Lung microvascular endothelial cell (primary cell): ENCODE data around the gene SELENOO. TPM values are rescaled to one million over a fixed set of nuclear protein-coding genes. Genes with fewer than 3 reads are reported as not detected.

Experiments used
- DNase-seq, 2 donors: peaks; one replicate each; pipeline versions ENCODE4 v3.0.0 to v3.0.0-alpha.2; 2010; ENCODE audit warnings: low read depth in 2 of 2
- total RNA-seq: library from RNA; depleted of rRNA; stranded (reverse); fragments of >200 nt; gene quantifications from 2 replicates; pipeline ENCODE4 v1.2.1, GENCODE V29; 2014

Gene SELENOO
- total RNA-seq, 1 donor from 2014 or later: 14.1 TPM

DNA sequence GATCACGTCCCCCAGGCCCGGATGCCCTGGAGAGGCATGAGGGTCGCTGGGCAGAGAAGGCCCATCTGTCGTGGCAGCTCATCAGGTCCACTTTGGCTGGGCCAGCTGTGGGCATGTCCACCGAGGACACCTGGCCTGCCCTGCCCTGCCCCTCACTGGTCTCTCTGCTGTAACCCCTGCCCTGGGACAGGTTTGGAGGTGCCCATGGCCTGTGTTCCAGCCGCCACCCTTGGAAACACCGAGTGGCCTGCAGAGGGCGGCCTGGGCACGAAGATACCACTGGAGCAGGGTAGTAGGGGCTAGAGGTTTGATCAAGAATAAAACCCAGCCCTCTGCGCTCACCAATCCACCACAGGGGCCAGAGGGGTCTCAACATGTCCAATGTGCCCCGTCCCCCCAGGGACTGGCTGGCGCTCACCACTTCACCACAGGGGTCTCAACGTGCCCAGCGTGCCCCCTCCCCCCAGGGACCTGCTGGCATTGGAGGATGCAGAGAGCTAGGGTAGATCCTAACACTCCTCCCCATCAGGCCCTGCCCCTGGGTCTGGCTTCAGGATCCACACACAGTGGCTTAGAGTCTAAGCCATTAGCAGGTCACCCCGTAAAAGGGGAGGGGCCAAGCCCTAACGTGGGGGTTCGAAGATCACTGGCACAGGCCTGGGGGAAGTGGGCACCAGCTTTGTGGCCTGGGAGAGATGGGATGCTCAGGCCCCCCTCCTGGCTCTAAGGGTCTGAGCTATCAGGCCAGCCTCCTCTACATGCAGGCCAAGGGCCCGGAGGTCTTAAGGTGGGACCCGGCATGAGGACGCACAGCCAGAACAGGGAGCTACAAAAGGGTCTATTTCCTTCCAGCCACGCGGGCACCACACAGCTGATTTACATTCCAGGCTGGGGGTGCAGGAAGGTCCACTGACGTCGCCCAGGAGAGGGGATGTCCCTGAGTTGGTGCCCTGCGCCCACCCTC is 51.6 kb downstream of the SELENOO start:
- peak; percentile 74 to 78 for DNase-seq

DNA sequence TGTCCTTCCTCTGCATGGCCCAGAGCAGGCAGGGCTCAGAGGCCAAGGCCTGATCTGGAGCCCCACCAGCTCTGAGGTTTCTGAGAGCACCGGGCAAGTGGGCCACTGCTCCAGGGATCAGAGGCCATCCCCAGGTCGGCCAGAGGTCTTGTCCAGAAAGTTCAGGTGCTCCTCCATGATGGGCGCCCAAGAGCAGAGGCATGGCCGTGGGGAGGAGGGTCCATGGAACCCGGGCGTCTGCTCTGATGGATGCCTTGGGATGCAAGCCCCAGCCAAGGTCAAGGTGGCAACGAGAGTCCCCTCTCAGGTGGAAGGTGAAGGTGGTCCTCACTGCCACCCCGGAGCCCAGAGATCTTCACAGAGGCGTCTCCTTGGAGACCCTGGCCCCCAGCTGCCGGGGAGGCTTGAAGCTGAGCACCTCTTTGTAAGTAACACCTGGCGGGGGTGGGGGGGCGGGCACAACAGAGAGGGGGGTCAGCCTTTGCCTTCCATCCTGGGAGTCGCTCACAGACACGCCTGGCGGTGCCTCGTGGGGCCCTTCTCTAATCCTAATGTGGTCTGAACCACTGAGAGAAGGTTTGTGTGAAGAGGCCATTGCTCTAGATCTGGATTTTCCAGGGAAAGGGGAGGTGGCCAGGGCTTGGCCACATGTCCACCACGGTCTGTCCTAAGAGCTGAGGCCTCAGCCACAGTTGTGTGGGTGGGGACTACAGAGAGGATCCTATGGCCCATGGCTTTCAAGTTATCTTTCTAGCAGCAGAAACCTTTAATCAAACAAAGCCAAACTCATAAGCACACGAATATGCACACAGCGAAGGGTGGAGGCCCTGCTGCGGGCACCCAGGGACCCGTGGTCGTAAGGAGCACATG is 52.5 kb downstream of the SELENOO start:
- DNase-seq: no peak

DNA sequence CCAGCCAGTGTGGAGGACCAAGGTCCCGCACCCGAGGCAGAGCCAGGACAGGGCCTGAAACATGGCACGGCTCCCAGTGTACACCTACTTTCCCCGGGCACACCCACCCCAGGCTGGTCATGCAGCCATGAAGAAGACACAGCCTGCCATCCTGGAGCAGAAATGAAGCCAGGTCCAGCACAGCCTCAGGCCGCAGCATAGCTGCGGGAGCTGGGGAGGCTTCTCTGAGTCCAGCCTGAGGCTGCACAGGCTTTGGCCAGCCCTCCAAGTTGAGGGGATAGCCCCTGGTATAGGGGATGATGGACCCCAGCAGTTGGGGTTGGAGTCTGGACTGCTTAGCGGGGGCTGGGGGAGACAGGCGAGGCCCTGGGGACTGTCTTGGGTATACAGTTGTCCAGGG is 53.1 kb downstream of the SELENOO start:
- DNase-seq: no peak

DNA sequence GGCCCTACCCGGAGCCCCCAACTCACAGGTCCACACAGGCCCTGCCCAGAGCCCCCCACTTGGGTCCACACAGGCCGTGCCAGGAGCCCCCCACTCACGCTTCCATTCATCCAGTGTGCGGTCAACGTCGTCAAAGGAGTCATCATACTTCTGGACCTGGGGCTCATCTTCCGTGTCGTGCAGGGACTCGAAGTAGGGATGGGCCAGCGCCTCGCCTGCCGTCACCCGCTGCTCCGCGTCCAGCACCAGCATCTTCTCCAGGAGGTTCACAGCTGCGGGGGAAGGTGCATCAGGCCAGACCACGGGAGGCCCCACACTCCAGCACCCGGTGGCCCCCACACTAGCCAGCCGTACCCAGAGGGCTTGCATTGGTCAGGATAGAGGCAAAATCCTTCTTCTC is 54.3 kb downstream of the SELENOO start:
- no peak for DNase-seq

DNA sequence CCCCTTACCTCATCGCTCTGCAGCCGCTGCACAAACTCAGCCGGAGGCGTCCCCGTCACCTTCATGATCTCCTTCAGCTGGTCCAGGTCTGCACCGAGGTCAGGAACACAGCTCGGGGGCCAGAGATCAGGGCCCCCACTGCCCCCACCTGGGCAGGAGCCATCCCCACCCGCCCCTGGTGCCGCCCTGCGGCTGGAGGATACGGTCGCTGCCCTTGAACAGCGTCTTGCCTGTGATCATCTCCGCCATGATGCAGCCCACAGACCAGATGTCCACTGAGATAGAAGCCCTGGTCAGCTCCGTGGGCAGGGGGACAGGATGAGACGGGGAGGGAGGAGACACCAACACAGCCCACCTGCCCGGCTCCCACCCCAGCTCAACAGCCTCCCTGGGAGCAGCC is 54.8 kb downstream of the SELENOO start:
- DNase-seq: no peak

DNA sequence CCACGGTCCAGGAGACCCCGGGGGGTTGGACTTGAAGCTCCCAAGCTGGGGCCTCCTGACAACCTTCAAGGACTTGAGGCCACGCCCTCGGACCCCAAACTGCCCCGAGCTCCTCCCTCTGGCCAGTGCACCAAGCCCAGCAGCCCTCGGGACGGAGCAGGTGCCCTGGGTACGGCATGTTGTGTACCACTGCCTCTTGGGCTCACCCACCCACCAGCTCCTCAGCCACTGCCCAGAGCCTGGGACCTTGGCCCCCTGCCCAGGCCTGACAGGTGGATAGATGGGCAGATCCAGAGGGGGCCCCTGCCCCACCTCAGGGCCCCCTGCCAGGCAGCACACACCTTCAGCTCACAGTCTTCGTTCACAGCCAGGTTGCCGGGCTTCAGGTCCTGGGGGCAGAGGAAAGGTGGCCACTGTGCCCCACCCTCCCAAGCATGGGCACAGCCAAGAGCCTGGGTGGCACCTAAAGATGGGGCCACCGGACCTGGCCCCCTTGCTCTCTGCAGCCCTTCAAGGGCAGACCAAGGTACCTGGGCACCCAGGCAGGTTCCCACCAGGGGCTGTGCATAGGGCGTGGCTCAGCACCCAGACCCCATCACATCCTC is 55.5 kb downstream of the SELENOO start:
- DNase-seq: no peak

DNA sequence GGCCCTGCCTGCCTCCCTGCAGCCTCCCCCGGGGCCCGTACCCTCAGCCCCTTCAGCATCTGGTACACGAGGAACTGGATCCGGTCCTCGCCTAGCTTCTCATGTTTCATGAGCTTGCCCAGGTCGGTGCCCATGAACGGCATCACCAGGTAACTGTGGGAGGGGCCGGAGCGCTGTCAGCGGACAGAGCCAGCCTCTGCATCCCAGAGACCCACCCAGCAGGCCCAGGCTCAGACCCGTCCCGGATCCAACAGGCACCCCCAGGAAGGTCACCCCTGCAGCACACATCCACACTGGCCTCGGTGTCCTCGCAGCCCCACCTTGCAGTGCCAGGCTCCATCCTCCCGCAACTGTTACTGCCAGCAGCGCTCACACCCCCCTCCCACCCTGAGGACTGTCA is 56.2 kb downstream of the SELENOO start:
- DNase-seq: no peak

DNA sequence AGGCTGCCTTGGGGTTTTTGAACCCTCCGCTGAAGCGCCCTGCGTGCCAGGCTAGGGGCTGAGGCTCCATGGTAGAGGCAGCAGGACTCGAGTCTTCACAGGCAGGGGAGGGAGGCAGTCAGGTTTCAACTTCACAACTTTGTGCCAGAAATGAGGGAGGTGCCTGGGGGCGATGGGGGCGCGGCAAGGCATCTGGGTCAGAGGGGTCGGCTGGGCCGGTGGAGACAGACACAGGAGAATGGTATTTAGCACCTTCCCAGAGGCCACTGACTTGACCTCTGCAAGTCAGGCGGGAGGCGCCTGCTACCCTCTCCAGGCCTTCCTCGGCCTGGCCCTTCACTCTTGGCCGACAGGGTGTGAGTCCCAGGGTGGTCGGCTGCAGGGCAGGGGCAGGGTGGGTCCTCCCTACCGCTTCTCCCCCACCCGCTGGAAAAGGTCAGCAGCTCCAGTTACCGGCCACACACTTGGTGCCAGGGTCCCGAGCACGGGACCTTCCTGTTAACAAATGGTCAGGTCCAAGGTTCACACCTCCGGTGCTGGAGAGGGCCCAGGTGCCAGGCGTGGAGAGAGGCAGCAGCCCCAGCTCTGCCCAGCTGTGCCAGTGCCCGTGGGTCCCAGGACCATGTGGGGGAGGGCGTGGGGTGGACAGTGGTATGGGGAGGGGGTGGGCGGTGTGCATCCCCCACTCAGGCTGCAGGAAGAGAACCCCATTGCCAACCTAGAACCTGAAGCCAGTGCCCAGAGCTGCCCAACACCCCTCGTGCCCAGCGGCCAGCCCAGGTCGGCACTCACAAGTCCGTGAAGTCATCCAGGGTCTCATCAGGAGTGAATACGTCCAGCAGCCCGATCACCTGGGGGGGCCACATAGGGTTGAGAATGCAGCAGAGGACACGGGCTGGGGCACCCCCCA is 56.9 kb downstream of the SELENOO start:
- no peak for DNase-seq

DNA sequence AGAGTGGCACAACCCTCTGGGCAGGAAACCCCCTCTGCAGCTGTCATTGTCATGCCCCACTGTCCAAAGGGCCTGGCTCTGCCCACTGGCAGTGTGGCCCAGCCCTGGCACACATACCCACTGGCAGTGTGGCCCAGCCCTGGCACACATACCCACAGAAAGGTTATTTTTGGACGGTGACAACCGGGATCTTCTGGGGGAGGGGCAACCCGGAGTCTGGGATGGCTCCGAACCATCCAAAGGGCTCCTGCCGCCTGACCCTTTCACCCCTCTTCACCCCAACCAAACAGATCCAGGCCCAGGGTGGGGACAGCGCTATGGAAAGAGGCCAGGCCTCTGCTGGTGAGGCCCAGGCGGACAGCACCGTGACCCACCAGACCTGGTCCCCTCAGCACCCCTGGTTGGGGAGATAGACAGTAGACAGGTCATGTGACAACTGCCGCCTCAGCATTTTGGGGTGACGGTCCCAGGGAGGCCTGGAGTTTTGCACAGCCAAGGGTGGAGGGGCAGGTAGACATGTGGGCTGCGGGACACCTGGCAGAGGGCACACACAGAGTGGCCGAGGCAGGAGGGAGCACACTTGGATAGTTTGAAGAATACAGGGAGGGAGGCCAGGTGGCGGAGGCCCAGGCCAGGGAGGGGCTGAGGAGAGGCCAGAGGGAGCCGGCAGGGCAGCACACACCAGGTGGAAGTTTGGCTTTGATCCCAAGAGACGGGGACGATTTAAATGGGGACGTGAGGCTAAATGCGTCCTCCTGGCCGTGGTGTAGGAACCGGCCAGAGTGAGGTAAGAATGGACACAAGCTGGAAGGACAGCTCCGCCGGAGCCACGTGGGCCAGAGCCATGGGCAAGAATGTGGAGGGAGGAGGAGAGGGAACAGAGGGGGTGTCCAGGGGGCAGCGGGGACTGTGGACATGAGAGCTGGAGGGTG is 57.8 kb downstream of the SELENOO start:
- no peak for DNase-seq

DNA sequence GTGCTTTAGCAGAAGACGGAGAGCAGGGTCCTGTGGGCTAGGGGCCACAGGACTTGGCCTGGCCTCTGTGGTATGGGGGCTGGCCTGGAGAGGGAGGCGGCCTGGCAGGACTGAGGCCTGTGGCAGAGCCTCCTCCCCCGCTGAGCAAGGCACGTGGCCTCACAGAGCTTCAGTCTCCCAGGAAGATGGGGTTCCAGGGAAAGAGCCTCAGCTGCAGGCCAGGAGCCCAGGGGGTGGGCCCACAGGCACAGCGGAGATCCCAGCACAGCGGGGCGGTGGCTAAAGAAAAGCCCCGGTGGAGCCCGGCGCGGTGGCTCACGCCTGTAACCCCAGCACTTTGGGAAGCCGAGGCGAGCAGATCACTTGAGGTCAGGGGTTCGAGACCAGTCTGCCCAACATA is 58.5 kb downstream of the SELENOO start:
- no peak for DNase-seq

DNA sequence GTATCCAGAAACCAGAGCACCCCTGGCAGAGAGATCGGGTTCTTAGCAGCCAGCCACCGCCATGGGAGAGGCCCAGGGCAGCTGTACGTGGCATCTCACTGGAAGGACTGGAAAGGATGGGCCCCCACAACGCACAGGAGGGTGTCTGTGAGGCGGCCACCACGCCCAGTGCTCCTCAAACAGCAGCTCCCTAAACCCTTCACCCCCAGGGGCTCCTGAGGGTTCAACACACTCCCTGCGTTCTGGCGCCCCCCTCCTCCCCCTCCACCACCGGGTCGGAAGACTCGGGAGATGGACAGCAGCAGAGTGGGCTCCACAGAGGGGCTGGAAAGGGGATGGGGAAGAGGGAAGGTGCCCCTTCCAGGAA is 59.6 kb downstream of the SELENOO start:
- no peak for DNase-seq

DNA sequence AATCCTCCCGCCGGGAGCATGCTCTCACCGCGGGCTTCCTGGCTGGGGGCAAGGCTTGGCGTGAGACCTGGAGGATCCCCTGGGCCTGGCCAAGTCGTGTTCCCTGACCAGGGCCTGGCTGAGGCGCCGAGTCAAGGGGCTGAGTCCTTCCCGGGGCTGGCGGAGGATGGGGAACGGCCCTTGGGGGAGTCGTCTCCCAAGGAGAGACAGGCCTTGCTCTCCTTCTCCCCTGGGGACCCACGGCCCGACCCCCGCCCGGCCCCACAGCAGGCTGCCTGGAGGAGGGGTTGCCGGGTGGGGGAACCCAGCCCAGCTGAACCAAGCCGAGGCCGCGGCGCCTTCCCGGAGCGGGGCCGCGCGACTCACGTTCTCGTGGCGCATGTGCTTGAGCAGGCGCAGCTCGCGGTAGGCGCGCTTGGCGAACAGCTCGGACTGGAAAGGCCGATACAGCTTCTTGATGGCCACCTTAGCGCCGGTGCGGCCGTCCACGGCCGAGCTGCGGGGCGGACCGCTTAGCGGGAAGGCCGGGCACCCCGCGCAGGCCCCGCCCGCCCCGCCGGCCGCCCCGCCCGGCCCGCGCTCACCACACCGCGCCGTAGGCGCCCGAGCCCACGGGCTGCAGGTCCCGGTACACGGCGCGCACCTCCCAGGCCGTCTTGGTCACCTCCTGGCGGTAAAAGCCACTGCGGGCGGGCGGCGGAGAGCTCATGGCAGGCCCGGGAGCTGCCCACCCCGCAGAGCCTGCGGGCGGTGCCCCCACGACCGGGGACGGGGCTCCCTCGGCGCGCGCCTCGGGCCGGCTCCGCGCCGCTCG is 60.2 kb downstream of the SELENOO start:
- DNase-seq: peak; percentile 57 to 75

DNA sequence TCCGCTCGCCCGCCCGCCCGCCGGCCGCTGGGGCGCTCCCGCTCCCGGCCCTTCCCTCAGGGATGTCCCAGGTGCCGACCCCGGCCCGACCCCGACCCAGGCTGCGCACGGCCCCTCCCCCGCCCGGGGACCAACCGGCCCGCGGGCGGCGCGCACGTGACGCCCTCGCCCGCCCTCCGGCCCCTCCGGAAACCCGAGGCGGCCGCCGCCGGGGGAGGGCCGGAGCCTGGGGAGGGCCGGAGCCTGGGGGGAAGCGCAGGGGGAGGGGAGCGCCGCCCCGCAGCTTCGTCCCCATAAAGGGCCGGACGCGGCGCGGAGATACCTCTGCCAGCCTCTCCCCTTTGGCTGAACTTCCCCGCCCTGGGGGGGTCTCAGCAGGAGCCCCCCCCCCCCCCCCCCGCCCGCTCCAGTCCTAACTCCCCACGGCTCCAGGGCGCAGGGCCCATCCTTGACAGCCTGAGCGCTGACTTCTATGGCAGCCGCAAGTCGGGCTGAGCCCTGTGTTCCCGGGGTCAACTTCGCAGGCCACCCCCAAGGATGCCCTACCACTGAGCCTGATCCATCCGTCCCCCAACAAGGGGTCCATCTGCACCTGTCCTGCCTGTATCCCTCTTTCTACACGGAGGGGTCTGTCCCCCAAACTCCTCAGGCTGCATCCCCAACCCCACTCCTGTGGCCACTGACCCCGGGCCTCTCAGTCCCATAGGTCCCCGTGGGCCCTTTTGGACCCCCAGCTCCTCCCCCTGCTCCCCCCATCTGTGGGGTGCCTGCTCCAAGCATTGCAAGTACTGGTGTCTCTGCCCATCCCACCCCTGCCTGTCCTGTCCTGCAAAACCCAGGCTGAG is 61.0 kb downstream of the SELENOO start, which contains the start of gene MAPK12:
TSS of gene MAPK12 (minus strand) at position 69 of the 845 bp plus-strand sequence. CDS start 174 bp downstream, outside the sequence.
- DNase-seq: peak; percentile 53 to 72

DNA sequence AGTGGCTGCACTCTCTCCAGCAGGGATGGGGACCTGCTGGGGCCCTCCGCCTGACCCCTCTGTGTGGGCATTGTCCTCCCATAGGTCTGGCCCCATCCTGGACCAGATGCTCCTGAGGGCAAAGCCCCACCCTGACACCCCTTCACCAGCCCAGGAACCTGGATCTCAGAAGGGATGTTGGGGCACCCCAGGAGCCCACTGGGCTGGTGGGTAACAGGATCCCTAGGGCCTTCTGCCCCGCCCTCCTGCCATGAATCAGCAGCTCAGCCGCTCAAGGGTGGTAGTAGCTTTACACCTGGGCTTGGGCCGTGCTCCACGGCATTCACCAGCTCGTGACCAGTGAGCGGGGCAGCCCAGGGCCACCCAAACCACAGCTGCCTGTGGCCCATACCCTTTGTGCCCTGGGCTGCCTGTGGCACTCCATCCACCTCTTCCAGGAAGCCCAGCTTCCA is 61.7 kb downstream of the SELENOO start:
- DNase-seq: no peak

DNA sequence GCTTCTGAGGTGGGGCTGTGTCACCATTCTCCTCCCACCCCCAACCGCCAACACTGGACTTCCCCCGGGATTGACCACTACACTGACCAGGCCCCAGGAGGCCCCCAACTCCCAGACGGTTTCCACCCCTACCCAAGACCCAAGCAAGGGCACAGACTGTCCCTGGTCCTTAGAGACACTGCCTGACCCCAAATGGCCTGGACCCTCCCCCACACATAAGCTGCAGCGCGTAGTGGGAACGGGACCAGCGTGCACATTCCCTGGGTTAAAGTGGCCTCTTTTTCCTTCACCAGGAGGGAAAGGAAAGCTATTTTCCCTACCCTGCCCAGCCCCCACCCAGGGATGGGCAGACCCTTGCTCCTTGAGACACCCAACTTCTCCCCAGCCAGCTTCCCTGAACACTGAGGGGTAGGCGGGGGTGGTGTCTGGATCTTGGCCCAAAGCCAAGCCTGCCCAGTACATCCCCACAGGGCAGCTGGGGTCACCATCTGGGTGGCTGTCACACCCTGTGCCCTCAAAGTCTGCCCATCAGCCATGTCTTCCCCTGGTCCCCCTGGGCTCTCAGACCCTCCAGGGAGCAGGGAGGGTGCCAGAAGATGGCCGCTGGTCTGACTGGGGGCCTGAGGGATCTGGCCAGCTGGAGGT is 62.3 kb downstream of the SELENOO start:
- no peak for DNase-seq

DNA sequence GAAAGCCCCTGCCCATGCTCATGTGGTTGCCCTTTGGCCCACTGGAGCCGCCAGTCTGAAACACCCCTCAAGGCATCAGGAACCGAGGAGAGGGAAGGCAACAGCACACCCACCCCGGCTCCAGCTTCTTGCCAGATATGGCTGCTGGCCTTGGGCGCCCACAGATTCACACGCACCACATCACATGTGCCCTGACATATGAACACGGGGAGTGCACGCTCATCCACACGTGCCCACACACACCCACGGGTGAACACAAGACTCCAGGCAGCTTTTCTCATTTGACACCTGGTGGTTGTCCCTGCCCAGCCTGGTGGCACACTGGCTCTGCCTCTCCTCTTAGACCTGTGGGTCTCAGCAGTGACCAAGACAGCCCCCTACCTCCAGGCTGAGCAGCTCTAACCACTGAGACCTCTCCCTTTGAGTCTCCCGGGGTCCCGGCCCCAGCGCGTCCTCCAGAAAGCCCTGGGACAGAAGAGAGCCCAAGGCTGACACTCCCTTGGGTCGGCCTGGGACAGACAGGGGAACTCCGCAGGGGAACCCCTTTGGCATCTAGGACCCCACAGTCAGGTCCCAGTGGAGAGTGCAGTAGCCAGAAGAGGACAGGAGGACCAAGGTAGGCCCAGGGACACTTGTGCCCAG is 63.4 kb downstream of the SELENOO start:
- no peak for DNase-seq
